Large intestine (tissue), 1 donor: Measurements from ENCODE around the gene IGF2BP2. TPM values are rescaled to one million over a fixed set of nuclear protein-coding genes. Genes with fewer than 3 reads are reported as not detected.

Experiments
- polyA plus RNA-seq: library from polyadenylated mRNA; unstranded; fragments of 120-200 nt; gene quantifications from one replicate; pipeline ENCODE4 v1.2.1, GENCODE V29; 2013

The IGF2BP2 gene
- polyA plus RNA-seq, 1 donor: 87.7 TPM

Other genes starting within 250 kb of the IGF2BP2 start
- gene SENP2, start 238.7 kb downstream of the IGF2BP2 start, polyA plus RNA-seq: 34.6 TPM
- 162 TPM for gene TRA2B, start 113.0 kb upstream of the IGF2BP2 start, polyA plus RNA-seq